IMR-90 (cell line): Measurements from ENCODE around the gene HOGA1. TPM values are rescaled to one million over a fixed set of nuclear protein-coding genes. Genes with fewer than 3 reads are reported as not detected.

ENCODE experiments used
- ATAC-seq: fragments of 200-7000 bp; cut with Tn5 transposase; 2 replicates; pipeline ENCODE4 v1.9.1; 2020; ENCODE audit warnings: low read depth, mild to moderate bottlenecking, moderate library complexity
- BruUV-seq: library from RNA; stranded (reverse); fragments of 400-500 nt; replicated peaks from 2 replicates; lab custom pipeline; 2021; lab: Mats Ljungman, UMichigan
- CTCF ChIA-PET: fragments of 300-600 bp; formaldehyde crosslinking; extraction: SDS; loops from one replicate; lab custom pipeline; 2021; ENCODE audit warnings: antibody characterized with exemption; lab: Yijun Ruan, JAX
- POLR2A ChIA-PET: fragments of 300-600 bp; sonication (Branson Sonifier 250); formaldehyde crosslinking; loops from one replicate; lab custom pipeline; 2022; ENCODE audit warnings: antibody characterized with exemption; ENCODE audit not compliant: unreplicated experiment; lab: Charles Lee
- DNase-seq: peaks from one replicate; pipeline ENCODE4 v3.0.0; 2013
- H2AFZ ChIP-seq: replicated peaks from 2 replicates; pipeline ENCODE3; 2013; ENCODE audit warnings: low read length, mild to moderate bottlenecking; ENCODE audit not compliant: poor library complexity
- H2AK5ac ChIP-seq: 2 replicates; pipeline ENCODE4 v1.6.1; 2013; ENCODE audit warnings: low read depth, low read length, inconsistent platforms
- H2AK9ac ChIP-seq: replicated peaks from 2 replicates; pipeline ENCODE3; 2013; ENCODE audit warnings: mild to moderate bottlenecking, low read depth, low read length, moderate library complexity; ENCODE audit not compliant: poor library complexity
- H2BK120ac ChIP-seq: 2 replicates; pipeline ENCODE4 v1.6.1; 2013; ENCODE audit warnings: low read depth, low read length, inconsistent platforms
- H2BK15ac ChIP-seq: 3 replicates; pipeline ENCODE4 v1.6.1; 2013; ENCODE audit warnings: low read depth, low read length, inconsistent platforms
- H2BK20ac ChIP-seq: 2 replicates; pipeline ENCODE4 v1.6.1; 2013; ENCODE audit warnings: low read depth, mild to moderate bottlenecking, inconsistent platforms, low read length, moderate library complexity
- H2BK5ac ChIP-seq: 2 replicates; pipeline ENCODE4 v1.6.1; 2013; ENCODE audit warnings: mild to moderate bottlenecking, low read depth, low read length, inconsistent platforms; ENCODE audit not compliant: poor library complexity, severe bottlenecking
- H3K14ac ChIP-seq: replicated peaks from 2 replicates; pipeline ENCODE4 v1.6.1; 2013; ENCODE audit warnings: low read depth, low read length, inconsistent platforms
- H3K18ac ChIP-seq: 2 replicates; pipeline ENCODE4 v1.6.1; 2013; ENCODE audit warnings: low read depth, low read length, control low read depth
- H3K23ac ChIP-seq: 2 replicates; pipeline ENCODE4 v1.6.1; 2013; ENCODE audit warnings: low read depth, low read length, inconsistent platforms
- H3K27ac ChIP-seq: 2 replicates; pipeline ENCODE4 v1.5.1; 2013; ENCODE audit warnings: mild to moderate bottlenecking, control low read depth, low read length; ENCODE audit not compliant: insufficient read depth
- H3K27me3 ChIP-seq: 2 replicates; pipeline ENCODE4 v1.6.1; 2013; ENCODE audit warnings: low read length; ENCODE audit not compliant: control insufficient read depth, insufficient read depth
- H3K36me3 ChIP-seq: 2 replicates; pipeline ENCODE4 v1.6.1; 2013; ENCODE audit warnings: low read length, mixed read lengths; ENCODE audit not compliant: control insufficient read depth, insufficient read depth
- H3K4ac ChIP-seq: 2 replicates; pipeline ENCODE4 v1.6.1; 2013; ENCODE audit warnings: low read depth, low read length, inconsistent platforms
- H3K4me1 ChIP-seq: 2 replicates; pipeline ENCODE4 v1.6.1; 2013; ENCODE audit warnings: low read length, mixed read lengths; ENCODE audit not compliant: control insufficient read depth, insufficient read depth
- H3K4me2 ChIP-seq: 2 replicates; pipeline ENCODE4 v1.6.1; 2013; ENCODE audit warnings: low read depth, mild to moderate bottlenecking, control low read depth, low read length, moderate library complexity
- H3K4me3 ChIP-seq: 2 replicates; pipeline ENCODE4 v1.5.1; 2013; ENCODE audit warnings: low read depth, mild to moderate bottlenecking, control low read depth, low read length, moderate library complexity; ENCODE audit not compliant: insufficient read depth
- H3K56ac ChIP-seq: 2 replicates; pipeline ENCODE4 v1.6.1; 2013; ENCODE audit warnings: low read length, inconsistent platforms; ENCODE audit not compliant: insufficient read depth; ENCODE audit errors: extremely low read depth
- H3K79me1 ChIP-seq, 2 experiments: 2 replicates each; pipeline ENCODE4 v1.6.1; 2013; ENCODE audit warnings: low read length in 2 of 2, inconsistent platforms in 1 of 2, low read depth in 1 of 2
- H3K9ac ChIP-seq: 2 replicates; pipeline ENCODE4 v1.6.1; 2013; ENCODE audit warnings: low read depth, low read length, control low read depth
- H3K9me1 ChIP-seq: 2 replicates; pipeline ENCODE4 v1.6.1; 2013; ENCODE audit warnings: low read length, inconsistent platforms; ENCODE audit not compliant: insufficient read depth
- H3K9me3 ChIP-seq: 2 replicates; pipeline ENCODE4 v1.6.1; 2013; ENCODE audit warnings: low read length; ENCODE audit not compliant: control insufficient read depth, insufficient read depth
- H4K20me1 ChIP-seq: 2 replicates; pipeline ENCODE4 v1.6.1; 2013; ENCODE audit warnings: low read length, inconsistent platforms; ENCODE audit not compliant: insufficient read depth
- H4K5ac ChIP-seq: 2 replicates; pipeline ENCODE4 v1.6.1; 2013; ENCODE audit warnings: mild to moderate bottlenecking, low read depth, low read length, control low read depth
- H4K8ac ChIP-seq, 2 experiments: 2 replicates each; pipeline ENCODE4 v1.6.1; 2013; ENCODE audit warnings: low read depth in 2 of 2, low read length in 2 of 2, control low read depth in 1 of 2, inconsistent platforms in 1 of 2
- H4K91ac ChIP-seq: 2 replicates; pipeline ENCODE4 v1.6.1; 2013; ENCODE audit warnings: low read depth, low read length, inconsistent platforms; ENCODE audit not compliant: insufficient read depth
- BHLHE40 ChIP-seq: fragments of 150-350 bp; IDR thresholded peaks from 2 replicates; pipeline ENCODE4 v1.6.1; 2016; ENCODE audit warnings: mild to moderate bottlenecking, low read depth, low read length
- CEBPB ChIP-seq: IDR thresholded peaks from 2 replicates; pipeline ENCODE4 v1.6.1; 2012; ENCODE audit warnings: low read depth, low read length, improper control_type of control experiment
- CHD1 ChIP-seq: IDR thresholded peaks from 2 replicates; pipeline ENCODE4 v1.6.1; 2012; ENCODE audit warnings: low read depth, low read length, improper control_type of control experiment
- CTCF ChIP-seq: conservative IDR thresholded peaks from 2 replicates; pipeline ENCODE4 v1.5.1; 2012; ENCODE audit warnings: mild to moderate bottlenecking, low read depth, low read length, improper control_type of control experiment
- ELK1 ChIP-seq: fragments of 150-350 bp; IDR thresholded peaks from 2 replicates; pipeline ENCODE4 v1.6.1; 2016; ENCODE audit warnings: low read depth, mild to moderate bottlenecking, low read length, moderate library complexity, borderline replicate concordance
- FOS ChIP-seq: fragments of 150-350 bp; IDR thresholded peaks from 2 replicates; pipeline ENCODE4 v1.6.1; 2016; ENCODE audit warnings: low read depth, low read length
- MAFK ChIP-seq: IDR thresholded peaks from 2 replicates; pipeline ENCODE4 v1.6.1; 2012; ENCODE audit warnings: low read depth, low read length, improper control_type of control experiment
- MAZ ChIP-seq: IDR thresholded peaks from 2 replicates; pipeline ENCODE4 v1.6.1; 2012; ENCODE audit warnings: low read depth, mild to moderate bottlenecking, low read length, improper control_type of control experiment, moderate library complexity, borderline replicate concordance
- MXI1 ChIP-seq: IDR thresholded peaks from 2 replicates; pipeline ENCODE4 v1.6.1; 2012; ENCODE audit warnings: low read depth, mild to moderate bottlenecking, low read length, moderate library complexity, borderline replicate concordance
- NFE2L2 ChIP-seq: fragments of 150-350 bp; IDR thresholded peaks from 2 replicates; pipeline ENCODE4 v1.6.1; 2016; ENCODE audit warnings: low read depth, mild to moderate bottlenecking, low read length
- POLR2A ChIP-seq: IDR thresholded peaks from 2 replicates; pipeline ENCODE4 v1.6.1; 2012; ENCODE audit warnings: mild to moderate bottlenecking, low read depth, low read length
- RAD21 ChIP-seq: IDR thresholded peaks from 2 replicates; pipeline ENCODE4 v1.6.1; 2012; ENCODE audit warnings: low read length, improper control_type of control experiment
- RCOR1 ChIP-seq: IDR thresholded peaks from 2 replicates; pipeline ENCODE4 v1.6.1; 2012; ENCODE audit warnings: mild to moderate bottlenecking, low read length, improper control_type of control experiment; ENCODE audit not compliant: insufficient replicate concordance
- RFX5 ChIP-seq: IDR thresholded peaks from 2 replicates; pipeline ENCODE4 v1.8.0; 2012; ENCODE audit warnings: low read depth, mild to moderate bottlenecking, low read length, moderate library complexity
- SMC3 ChIP-seq: fragments of 150-350 bp; IDR thresholded peaks from 2 replicates; pipeline ENCODE4 v1.6.1; 2016; ENCODE audit warnings: low read depth, mild to moderate bottlenecking, antibody characterized with exemption, low read length, moderate library complexity
- USF2 ChIP-seq: fragments of 150-350 bp; IDR thresholded peaks from 2 replicates; pipeline ENCODE4 v1.6.1; 2017; ENCODE audit warnings: mild to moderate bottlenecking, antibody characterized with exemption, low read length, low read depth
- WGBS, 2 experiments: methylation state at CpG; one replicate each; pipeline versions ENCODE4 v1.1.5 to v1.1.7; 2013; ENCODE audit warnings: missing lambda C conversion rate in 2 of 2; ENCODE audit not compliant: insufficient read length in 1 of 2; ENCODE audit errors: extremely low coverage in 2 of 2; 5-methylcytosine and 5-hydroxymethylcytosine counted together
- dilution Hi-C: fragments of 300-500 bp; cut with HindIII; formaldehyde crosslinking; loops from one replicate; pipeline ENCODE4 v1.14.3; 2018; ENCODE audit warnings: low sequenced_read_pairs; ENCODE audit not compliant: unreplicated experiment
- in situ Hi-C: fragments of 300-500 bp; cut with MboI; formaldehyde crosslinking; loops from 3 replicates; pipeline ENCODE4 v1.14.3; 2019; ENCODE audit warnings: low sequenced_read_pairs, inconsistent platforms, mixed read lengths
- intact Hi-C: fragments of 100-400 bp; cut with micrococcal nuclease; formaldehyde crosslinking; loops from 2 replicates; pipeline ENCODE4 v1.10.0; 2022
- polyA plus RNA-seq, 3 experiments: library from polyadenylated mRNA; depleted of rRNA; stranded (reverse); fragments of >200 nt; gene quantifications; 2 replicates each; pipeline ENCODE4 v1.2.3, GENCODE V29; 2012; ENCODE audit warnings: low replicate concordance in 1 of 3
- total RNA-seq: library from RNA; depleted of rRNA; stranded (reverse); fragments of >200 nt; gene quantifications from 2 replicates; pipeline ENCODE4 v1.2.3, GENCODE V29; 2012

HOGA1 gene
- total and polyA plus RNA-seq, 2 of the 4 experiments (the other 2 are of a cell fraction) = 0.36 to 0.41 TPM

GRCh38 chr10:97573021-97573420, 11.2 kb upstream of the HOGA1 start:
- peaks cover 11% of the 10 kb centered on the region for H3K9me1 ChIP-seq
- DNase-seq (peak; percentile 30), ATAC-seq (no peak; the same call in 1 of the 2 replicates)
- no peak overlapping the region for H4K8ac ChIP-seq
- H3K9me3 ChIP-seq = no peaks in the 10 kb centered on the region
- H4K5ac ChIP-seq = no peak overlapping the region
- no peak overlapping the region for H3K4me2 ChIP-seq
- peaks cover 5% of the 10 kb centered on the region; the same call in 1 of the 2 replicates for H4K20me1 ChIP-seq
- no peak overlapping the region for H2BK120ac ChIP-seq
- peaks cover 16% of the 10 kb centered on the region for H3K4me1 ChIP-seq
- H4K91ac ChIP-seq = no peak overlapping the region
- H3K56ac ChIP-seq = no peak overlapping the region
- no peak overlapping the region for H2BK20ac ChIP-seq
- no TSS peak for BruUV-seq
- WGBS, 2 experiments = 90% methylated on average over 2 of the region's 2 CpGs; no CpG with 5 or more reads in 1 of the 2 experiments
- 0 out of 2 replicates have a peak overlapping the region, but pooled peaks have one; percentile 29 for H2AK5ac ChIP-seq
- no peaks in the 10 kb centered on the region; the same call in 1 of the 2 replicates for H3K27me3 ChIP-seq
- H3K27ac ChIP-seq = no peak overlapping the region
- no peak overlapping the region for H3K4me3 ChIP-seq
- ChIA-PET CTCF (interaction anchor here (1.1 to 1.3 kb wide), 2 partner anchors 23 to 158 kb away, joined by 3 to 4 read pairs; no protein-coding TSS in a partner anchor), POLR2A (interaction anchor here (0.7 kb wide), 1 partner anchor 83 kb away, joined by 4 read pairs; no protein-coding TSS in a partner anchor)
- intact Hi-C loops (loop anchor here (5.0 kb wide), 1 partner anchor 159 kb away; no protein-coding TSS in a partner anchor), in situ Hi-C loops (loop anchor here (10.0 kb wide), 1 partner anchor 162 kb away; the partner anchor contains the start of gene ZFYVE27), dilution Hi-C loops (no loop called here)
- TF ChIP-seq MAFK = no peak
- no peak for TF ChIP-seq MXI1
- no peak for TF ChIP-seq RFX5
- no peak for TF ChIP-seq CTCF
- TF ChIP-seq POLR2A = no peak
- TF ChIP-seq NFE2L2 = no peak
- no peak for TF ChIP-seq FOS
- TF ChIP-seq RCOR1 = no peak
- TF ChIP-seq BHLHE40 = no peak
- TF ChIP-seq CEBPB = no peak
- no peak for TF ChIP-seq MAZ
- TF ChIP-seq ELK1 = no peak
- no peak for TF ChIP-seq CHD1
- TF ChIP-seq SMC3 = no peak
- TF ChIP-seq RAD21 = no peak
- no peak for TF ChIP-seq USF2
- H3K9ac ChIP-seq = no peak overlapping the region
- no peak overlapping the region for H2BK15ac ChIP-seq
- H2AFZ ChIP-seq = peak overlapping the region; percentile 17
- H2BK5ac ChIP-seq = no peak overlapping the region
- no peak overlapping the region for H3K14ac ChIP-seq
- H3K4ac ChIP-seq = no peak overlapping the region
- H2AK9ac ChIP-seq = peak overlapping the region; percentile 74
- H3K18ac ChIP-seq = no peak overlapping the region
- peaks cover 18% of the 10 kb centered on the region for H3K36me3 ChIP-seq
- no peak overlapping the region for H3K23ac ChIP-seq
- no peaks in the 10 kb centered on the region for H3K79me1 ChIP-seq
